ENCODE data around the gene ABHD12. TPM values are rescaled to one million over a fixed set of nuclear protein-coding genes. Genes with fewer than 3 reads are reported as not detected.
"Not testable (repeated sequence)": the region's sequence is repeated elsewhere in the genome, so short reads cannot be mapped to it uniquely, and the experiment has no call there.

Gene ABHD12
- total RNA-seq, 1 donor from 2014 or later, result 79.3 TPM

DNA sequence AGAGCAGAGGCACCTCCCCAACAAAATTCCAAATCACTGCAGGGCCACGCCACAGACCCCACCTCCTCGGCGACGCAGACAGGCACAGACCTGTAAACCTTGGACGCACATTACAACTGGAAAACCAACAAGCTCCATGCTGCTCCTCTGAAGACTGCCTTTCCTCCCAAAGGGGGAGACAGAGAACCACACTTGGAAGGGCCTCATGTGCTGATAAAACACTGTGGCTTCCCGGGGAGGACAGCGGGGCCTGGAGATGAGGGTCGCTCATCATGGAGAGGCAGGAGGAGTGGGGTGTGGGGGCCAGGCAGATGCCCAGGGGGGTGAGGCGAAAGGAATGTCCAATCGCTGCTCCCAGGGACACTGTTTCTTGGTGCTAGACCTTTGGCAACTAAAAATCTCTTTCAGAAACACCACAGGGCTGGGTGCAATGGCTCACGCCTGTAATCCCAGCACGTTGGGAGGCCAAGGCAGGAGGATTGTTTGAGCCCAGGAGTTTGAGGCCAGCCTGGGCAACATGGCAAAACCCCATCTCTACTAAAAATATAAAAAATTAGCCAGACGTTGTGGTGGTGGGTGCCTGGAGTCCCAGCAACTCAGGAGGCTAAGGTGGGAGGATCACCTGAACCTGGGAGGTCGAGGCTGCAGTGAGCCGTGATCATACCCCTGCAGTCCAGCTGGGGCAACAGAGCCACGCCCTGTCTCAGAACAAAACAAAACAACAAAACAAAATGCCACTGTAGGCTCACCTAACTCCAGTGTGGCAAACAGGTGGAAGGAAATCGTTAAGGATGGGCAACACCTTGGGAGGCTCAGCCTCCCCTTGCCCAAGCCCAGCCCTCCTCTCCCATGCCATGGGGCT, 53.8 kb downstream of the ABHD12 start:
- TF ChIP-seq, protein P1, sequence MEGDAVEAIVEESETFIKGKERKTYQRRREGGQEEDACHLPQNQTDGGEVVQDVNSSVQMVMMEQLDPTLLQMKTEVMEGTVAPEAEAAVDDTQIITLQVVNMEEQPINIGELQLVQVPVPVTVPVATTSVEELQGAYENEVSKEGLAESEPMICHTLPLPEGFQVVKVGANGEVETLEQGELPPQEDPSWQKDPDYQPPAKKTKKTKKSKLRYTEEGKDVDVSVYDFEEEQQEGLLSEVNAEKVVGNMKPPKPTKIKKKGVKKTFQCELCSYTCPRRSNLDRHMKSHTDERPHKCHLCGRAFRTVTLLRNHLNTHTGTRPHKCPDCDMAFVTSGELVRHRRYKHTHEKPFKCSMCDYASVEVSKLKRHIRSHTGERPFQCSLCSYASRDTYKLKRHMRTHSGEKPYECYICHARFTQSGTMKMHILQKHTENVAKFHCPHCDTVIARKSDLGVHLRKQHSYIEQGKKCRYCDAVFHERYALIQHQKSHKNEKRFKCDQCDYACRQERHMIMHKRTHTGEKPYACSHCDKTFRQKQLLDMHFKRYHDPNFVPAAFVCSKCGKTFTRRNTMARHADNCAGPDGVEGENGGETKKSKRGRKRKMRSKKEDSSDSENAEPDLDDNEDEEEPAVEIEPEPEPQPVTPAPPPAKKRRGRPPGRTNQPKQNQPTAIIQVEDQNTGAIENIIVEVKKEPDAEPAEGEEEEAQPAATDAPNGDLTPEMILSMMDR (conservative IDR thresholded peaks at IDR 0.05; ENCODE audit: low read depth, low read length), result peak; percentile 65
- no peak overlapping the region for H3K4me3 ChIP-seq (ENCODE audit: low read depth, low read length)
- no peak for DNase-seq (ENCODE audit: low read depth)

GRCh38 chr20:25334972-25335371, 55.7 kb downstream of the ABHD12 start:
- H3K4me3 ChIP-seq (ENCODE audit: low read depth, low read length); DNase-seq (ENCODE audit: low read depth): not testable (repeated sequence)

GRCh38 chr20:25328954-25329498, 61.6 kb downstream of the ABHD12 start:
- no peak for DNase-seq (ENCODE audit: low read depth)
- no peak overlapping the region for H3K4me3 ChIP-seq (ENCODE audit: low read depth, low read length)
- TF ChIP-seq, protein P1 (conservative IDR thresholded peaks at IDR 0.05; ENCODE audit: low read depth, low read length), result no peak

DNA sequence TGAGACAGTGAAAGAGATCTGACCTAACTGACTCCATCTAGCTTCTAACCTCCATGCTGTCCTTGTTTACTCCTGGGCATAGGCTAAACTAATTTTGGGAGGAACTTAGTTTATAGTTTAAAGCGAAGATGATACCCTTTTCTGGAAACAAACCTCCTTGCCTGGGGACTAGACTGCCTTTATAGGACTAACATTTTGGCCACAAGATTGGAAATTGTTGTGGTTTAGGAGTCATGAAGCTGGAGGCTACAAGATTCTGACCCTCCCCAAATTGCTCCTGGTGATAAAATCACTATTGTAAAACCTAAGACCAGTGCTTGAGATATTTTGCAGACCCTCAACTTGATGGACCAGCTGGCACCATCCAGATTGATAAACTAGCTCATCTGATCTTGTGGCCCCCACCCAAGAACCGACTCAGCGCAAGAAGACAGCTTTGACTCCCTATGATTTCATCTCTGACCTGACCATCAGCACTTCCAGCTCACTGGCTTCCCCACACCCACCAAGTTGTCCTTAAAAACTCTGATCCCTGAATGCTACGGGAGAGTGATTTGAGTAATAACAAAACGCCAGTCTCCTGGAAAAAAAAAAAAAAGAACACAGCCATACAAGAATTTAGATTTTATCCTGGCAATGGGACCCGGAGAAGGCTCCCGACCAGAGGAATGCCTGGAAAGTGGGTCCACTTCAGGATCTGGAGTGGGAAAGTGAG, 63.0 kb downstream of the ABHD12 start:
- no peak overlapping the region for H3K4me3 ChIP-seq (ENCODE audit: low read depth, low read length)
- DNase-seq (ENCODE audit: low read depth), result peak; percentile 49
- TF ChIP-seq, protein P1 (conservative IDR thresholded peaks at IDR 0.05; ENCODE audit: low read depth, low read length), result no peak

DNA sequence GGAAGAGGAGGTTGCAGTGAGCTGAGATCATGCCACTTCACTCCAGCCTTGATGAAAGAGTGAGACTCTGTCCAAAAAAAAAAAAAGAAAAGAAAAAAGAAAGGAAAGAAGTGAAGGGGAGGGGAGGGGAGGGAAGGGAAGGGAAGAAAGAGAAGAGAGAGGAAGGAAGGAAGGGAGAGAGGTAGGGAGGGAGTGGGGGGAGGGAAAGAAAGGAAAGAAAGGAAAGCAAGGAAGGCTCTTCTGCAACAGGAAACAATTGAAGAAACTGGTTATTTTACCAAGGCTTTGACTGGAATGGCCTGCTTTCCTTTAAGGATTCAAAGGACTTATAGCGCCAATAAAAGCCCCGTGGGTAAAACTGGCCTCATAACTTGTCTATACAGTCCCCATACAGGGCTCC, 64.6 kb downstream of the ABHD12 start:
- TF ChIP-seq, protein P1 (conservative IDR thresholded peaks at IDR 0.05; ENCODE audit: low read depth, low read length), result no peak
- no peak for DNase-seq (ENCODE audit: low read depth)
- H3K4me3 ChIP-seq (ENCODE audit: low read depth, low read length), result no peak overlapping the region

GRCh38 chr20:25325073-25325472, 65.6 kb downstream of the ABHD12 start:
- DNase-seq (ENCODE audit: low read depth), result no peak
- TF ChIP-seq, protein P1 (conservative IDR thresholded peaks at IDR 0.05; ENCODE audit: low read depth, low read length), result no peak
- H3K4me3 ChIP-seq (ENCODE audit: low read depth, low read length), result no peak overlapping the region

DNA sequence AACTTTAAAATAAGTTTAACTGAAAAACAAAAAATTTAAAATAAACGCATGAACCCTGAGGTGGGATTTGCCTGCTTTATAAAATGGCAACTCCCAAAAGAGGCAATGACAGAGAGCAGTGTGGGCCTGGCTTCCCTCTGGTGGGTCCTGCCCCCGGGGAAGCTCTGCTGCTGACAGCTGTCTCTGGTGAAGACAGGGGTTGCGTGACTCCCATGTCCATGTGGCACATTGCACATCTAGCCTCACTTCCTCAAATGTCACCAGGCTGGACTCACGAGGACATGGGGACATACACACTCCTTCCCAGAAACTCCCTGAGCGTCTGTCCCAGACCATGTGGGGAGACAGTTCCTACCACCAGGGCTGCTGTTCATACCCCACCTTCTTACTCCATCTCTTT, 66.2 kb downstream of the ABHD12 start:
- TF ChIP-seq, protein P1 (conservative IDR thresholded peaks at IDR 0.05; ENCODE audit: low read depth, low read length), result no peak
- no peak for DNase-seq (ENCODE audit: low read depth)
- H3K4me3 ChIP-seq (ENCODE audit: low read depth, low read length), result no peak overlapping the region
